Measurements from ENCODE around the gene TMEM200B. TPM values are rescaled to one million over a fixed set of nuclear protein-coding genes. Genes with fewer than 3 reads are reported as not detected.

TMEM200B gene
- total RNA-seq, result not detected

DNA sequence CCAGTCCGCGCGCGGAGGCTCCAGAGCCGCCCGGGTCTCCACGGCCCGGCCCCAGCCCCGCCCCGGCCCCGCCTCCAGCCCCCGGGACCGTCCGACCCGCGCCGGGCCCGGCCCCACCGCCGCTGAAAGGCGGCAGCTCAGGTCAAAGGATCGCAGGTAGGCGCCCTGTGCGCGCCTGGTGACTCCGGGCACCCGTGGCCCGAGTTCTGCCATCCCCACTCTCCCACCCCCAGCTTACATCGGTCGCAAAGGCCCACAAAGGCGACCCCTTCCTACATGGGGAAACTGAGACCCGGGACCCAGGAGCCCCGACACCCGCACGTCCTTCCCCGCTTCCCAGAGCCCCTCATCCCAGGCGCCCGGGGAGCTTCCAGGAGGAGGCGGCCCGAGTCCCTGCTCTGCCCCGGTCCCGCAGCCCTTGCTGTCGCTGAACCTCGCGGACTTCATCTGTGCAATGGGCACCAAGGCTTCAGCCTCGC is at the start of gene TMEM200B:
TMEM200B (minus strand) TSS at position 17 of the 479 bp plus-strand sequence. CDS start 2,075 bp downstream, outside the sequence.
- no peak for DNase-seq
- Mint-ChIP-seq H3K27ac (no peak within 1 kb of the TSS), H3K4me1 (ENCODE audit: low read depth) (peaks cover 10% of the 10 kb centered on the region), H3K4me3 (peak within 1 kb of the TSS; percentile 69), H3K27me3 (ENCODE audit: low read depth) (peaks cover 24% of the 10 kb centered on the region), H3K36me3 (ENCODE audit: low read depth) (no peaks in the 10 kb centered on the region), H3K9me3 (ENCODE audit: insufficient read depth) (no peaks in the 10 kb centered on the region)
- POLR2A ChIA-PET, result interaction anchor here (3.2 kb wide), 1 partner anchor 58 kb away, joined by 16 read pairs; the partner anchor contains the start of gene SRSF4
- ATAC-seq, result peak; percentile 13
- CTCF ChIA-PET, result interaction anchor here (0.8 to 2.0 kb wide), 7 partner anchors 10 to 242 kb away, joined by 3 to 15 read pairs (median 4); no protein-coding TSS in a partner anchor

DNA sequence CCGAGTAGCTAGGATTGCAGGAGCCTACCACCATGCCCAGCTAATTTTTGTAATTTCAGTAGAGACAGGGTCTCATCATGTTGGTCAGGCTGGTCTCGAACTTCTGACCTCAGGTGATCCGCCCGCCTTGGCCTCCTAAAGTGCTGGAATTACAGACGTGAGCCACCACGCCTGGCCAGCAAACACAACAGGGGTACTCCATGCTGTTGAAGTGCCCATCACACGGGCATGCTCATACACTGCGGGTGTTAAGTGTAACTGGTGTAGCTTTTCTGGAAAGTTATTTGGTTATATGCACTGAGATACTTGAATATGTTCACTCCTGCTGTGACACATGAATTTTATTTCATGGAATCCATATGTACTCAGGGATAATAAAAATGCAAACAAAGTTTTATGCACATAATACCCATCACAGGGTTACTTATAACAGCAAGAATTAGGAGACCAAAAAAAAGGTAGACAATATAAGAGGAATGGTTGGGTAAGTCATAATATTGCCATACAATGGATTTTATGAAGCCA is 48.8 kb upstream of the TMEM200B start:
- CTCF ChIA-PET, result interaction anchor here (1.3 to 3.9 kb wide), 2 partner anchors 8 to 24 kb away, joined by 3 to 41 read pairs; partner anchors contain the start of gene SRSF4
- POLR2A ChIA-PET, result no interaction called here
- Mint-ChIP-seq H3K4me3 (no peak overlapping the region), H3K9me3 (ENCODE audit: insufficient read depth) (no peaks in the 10 kb centered on the region), H3K27me3 (ENCODE audit: low read depth) (no peaks in the 10 kb centered on the region), H3K4me1 (ENCODE audit: low read depth) (peaks cover 60% of the 10 kb centered on the region), H3K27ac (peak overlapping the region; percentile 34), H3K36me3 (ENCODE audit: low read depth) (peaks cover 56% of the 10 kb centered on the region)
- no peak for DNase-seq
- ATAC-seq, result no peak

DNA sequence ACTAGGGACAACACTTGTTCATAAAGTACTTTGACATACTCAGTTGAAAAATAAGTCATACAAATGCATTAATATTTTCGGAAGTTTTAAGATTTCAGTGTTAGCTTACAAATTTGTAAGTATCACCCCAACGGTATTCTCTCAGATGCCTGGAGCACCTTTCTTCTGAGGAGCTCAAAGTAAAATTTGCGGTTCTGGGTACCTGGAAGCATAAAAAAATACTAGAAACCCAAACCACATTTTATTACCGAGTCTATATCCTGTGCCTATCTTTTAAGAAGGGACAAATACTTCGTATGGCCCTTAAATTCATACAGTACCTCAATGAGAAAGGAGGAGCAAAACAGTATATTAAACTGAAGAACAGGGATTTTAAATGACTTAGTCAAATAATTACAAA is 47.8 kb upstream of the TMEM200B start:
- CTCF ChIA-PET, result interaction anchor here (0.9 to 3.9 kb wide), 7 partner anchors 9 to 387 kb away, joined by 3 to 41 read pairs (median 6); partner anchors contain the start of gene SRSF4
- POLR2A ChIA-PET, result interaction anchor here (0.8 to 2.6 kb wide), 2 partner anchors 10 to 287 kb away, joined by 4 to 46 read pairs; partner anchors contain the start of gene SRSF4
- Mint-ChIP-seq H3K9me3 (ENCODE audit: insufficient read depth) (no peaks in the 10 kb centered on the region), H3K36me3 (ENCODE audit: low read depth) (peaks cover 58% of the 10 kb centered on the region), H3K4me1 (ENCODE audit: low read depth) (peaks cover 62% of the 10 kb centered on the region), H3K27me3 (ENCODE audit: low read depth) (no peaks in the 10 kb centered on the region), H3K27ac (peak overlapping the region; percentile 71), H3K4me3 (peak overlapping the region; percentile 52)
- peak; percentile 66 for ATAC-seq
- DNase-seq, result peak; percentile 30

DNA sequence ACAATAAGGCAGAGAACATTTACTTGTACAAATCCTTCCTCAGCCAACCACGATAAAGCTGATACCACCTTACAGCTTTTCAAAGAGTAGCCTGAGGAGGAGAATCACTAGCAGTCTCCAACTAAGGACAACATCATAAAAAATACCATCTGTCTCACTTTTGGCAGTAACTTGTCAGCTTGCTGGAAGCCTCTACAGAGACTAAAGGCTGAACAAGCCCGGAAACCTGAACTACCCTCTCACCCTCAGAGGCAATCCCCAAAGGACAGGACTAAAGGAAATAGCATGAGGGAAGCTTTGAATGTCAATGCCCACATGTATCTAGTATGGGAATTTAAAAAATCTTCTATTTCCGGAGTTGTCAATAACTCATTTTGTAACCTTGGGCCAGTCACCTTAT is 47.4 kb upstream of the TMEM200B start:
- H3K36me3 Mint-ChIP-seq (ENCODE audit: low read depth), result peaks cover 61% of the 10 kb centered on the region
- ChIA-PET POLR2A (interaction anchor here (0.8 to 2.6 kb wide), 2 partner anchors 10 to 286 kb away, joined by 4 to 46 read pairs; partner anchors contain the start of gene SRSF4), CTCF (interaction anchor here (0.9 to 3.9 kb wide), 7 partner anchors 10 to 386 kb away, joined by 3 to 41 read pairs (median 6); partner anchors contain the start of gene SRSF4)
- ATAC-seq (no peak), DNase-seq (no peak)
- no peaks in the 10 kb centered on the region for H3K27me3 Mint-ChIP-seq (ENCODE audit: low read depth)
- H3K4me3 Mint-ChIP-seq, result peak overlapping the region; percentile 52
- no peaks in the 10 kb centered on the region for H3K9me3 Mint-ChIP-seq (ENCODE audit: insufficient read depth)
- H3K4me1 Mint-ChIP-seq (ENCODE audit: low read depth), result peaks cover 64% of the 10 kb centered on the region
- H3K27ac Mint-ChIP-seq, result peak overlapping the region; percentile 71

GRCh38 chr1:29169976-29170375 is 46.3 kb upstream of the TMEM200B start:
- DNase-seq (no peak), ATAC-seq (no peak)
- H3K4me1 Mint-ChIP-seq (ENCODE audit: low read depth), result peaks cover 75% of the 10 kb centered on the region
- peaks cover 72% of the 10 kb centered on the region for H3K36me3 Mint-ChIP-seq (ENCODE audit: low read depth)
- H3K27ac Mint-ChIP-seq, result peak overlapping the region; percentile 60
- CTCF ChIA-PET, result interaction anchor here (0.6 to 3.9 kb wide), 8 partner anchors 9 to 502 kb away, joined by 3 to 41 read pairs (median 6); partner anchors contain the start of gene SRSF4
- H3K27me3 Mint-ChIP-seq (ENCODE audit: low read depth), result no peaks in the 10 kb centered on the region
- POLR2A ChIA-PET, result interaction anchor here (0.6 to 2.6 kb wide), 3 partner anchors 11 to 588 kb away, joined by 3 to 46 read pairs (median 3); partner anchors contain the start of gene SRSF4
- no peaks in the 10 kb centered on the region for H3K9me3 Mint-ChIP-seq (ENCODE audit: insufficient read depth)
- H3K4me3 Mint-ChIP-seq, result no peak overlapping the region

DNA sequence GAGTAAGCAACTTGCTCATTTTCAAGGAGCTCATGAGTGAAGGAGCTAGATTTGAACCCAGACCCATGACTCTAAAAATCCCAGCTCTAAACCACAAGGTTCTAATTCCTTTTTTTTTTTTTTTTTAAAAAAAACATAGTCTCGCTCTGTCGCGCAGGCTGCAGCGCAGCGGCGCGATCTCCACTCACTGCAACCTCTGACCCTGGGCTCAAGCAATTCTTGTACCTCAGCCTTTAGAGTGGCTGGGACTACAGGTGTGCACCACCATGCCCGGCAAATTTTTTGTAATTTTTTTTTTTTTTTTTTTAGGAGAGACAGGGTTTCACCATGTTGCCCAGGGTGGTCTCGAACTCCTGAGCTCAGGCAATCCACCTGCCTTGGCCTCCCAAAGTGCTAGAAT is 44.2 kb upstream of the TMEM200B start:
- H3K27ac Mint-ChIP-seq, result no peak overlapping the region
- ChIA-PET CTCF (interaction anchor here (1.4 to 3.4 kb wide), 2 partner anchors 35 to 46 kb away, joined by 3 to 27 read pairs; no protein-coding TSS in a partner anchor), POLR2A (interaction anchor here (2.1 to 2.2 kb wide), 2 partner anchors 12 to 14 kb away, joined by 9 to 13 read pairs; partner anchors contain the start of gene SRSF4)
- peaks cover 85% of the 10 kb centered on the region for H3K4me1 Mint-ChIP-seq (ENCODE audit: low read depth)
- ATAC-seq (no peak), DNase-seq (no peak)
- no peaks in the 10 kb centered on the region for H3K9me3 Mint-ChIP-seq (ENCODE audit: insufficient read depth)
- no peaks in the 10 kb centered on the region for H3K27me3 Mint-ChIP-seq (ENCODE audit: low read depth)
- peaks cover 83% of the 10 kb centered on the region for H3K36me3 Mint-ChIP-seq (ENCODE audit: low read depth)
- H3K4me3 Mint-ChIP-seq, result no peak overlapping the region

- CTCF ChIA-PET, result interaction anchor here (1.3 to 3.4 kb wide), 6 partner anchors 11 to 289 kb away, joined by 3 to 27 read pairs (median 5); partner anchors contain the start of gene SRSF4
- H3K36me3 Mint-ChIP-seq (ENCODE audit: low read depth), result peaks cover 75% of the 10 kb centered on the region
- POLR2A ChIA-PET, result interaction anchor here (0.9 to 2.2 kb wide), 4 partner anchors 9 to 523 kb away, joined by 3 to 13 read pairs (median 6); partner anchors contain the start of genes SRSF4 and TAF12
- peak overlapping the region; percentile 46 for H3K27ac Mint-ChIP-seq
- peaks cover 79% of the 10 kb centered on the region for H3K4me1 Mint-ChIP-seq (ENCODE audit: low read depth)
- H3K27me3 Mint-ChIP-seq (ENCODE audit: low read depth), result no peaks in the 10 kb centered on the region
- H3K9me3 Mint-ChIP-seq (ENCODE audit: insufficient read depth), result no peaks in the 10 kb centered on the region
- DNase-seq (peak; percentile 36), ATAC-seq (peak; percentile 73)
- no peak overlapping the region for H3K4me3 Mint-ChIP-seq
Observed at GRCh38 chr1:29166291-29166878, 42.7 kb upstream of the TMEM200B start.

DNA sequence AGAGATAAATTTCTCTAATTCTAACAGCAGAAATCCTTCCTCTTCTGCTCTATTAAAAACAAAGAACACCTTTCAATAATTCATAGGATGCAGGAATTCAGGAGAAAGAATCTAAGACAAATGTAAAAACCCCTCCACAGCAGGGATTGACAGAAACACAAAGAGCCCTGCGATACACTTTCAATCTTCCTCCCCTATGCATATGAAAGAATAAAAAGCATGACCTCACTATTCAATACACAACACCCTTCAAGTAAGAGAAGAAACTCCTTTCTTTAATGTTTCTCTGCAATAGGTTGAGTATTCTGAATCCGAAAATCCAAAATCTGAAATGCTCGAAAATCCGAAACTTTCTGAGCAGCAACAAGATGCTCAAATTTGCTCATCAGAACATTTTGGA is 40.9 kb upstream of the TMEM200B start:
- Mint-ChIP-seq H3K36me3 (ENCODE audit: low read depth) (peaks cover 66% of the 10 kb centered on the region), H3K27me3 (ENCODE audit: low read depth) (no peaks in the 10 kb centered on the region), H3K4me3 (no peak overlapping the region), H3K27ac (no peak overlapping the region), H3K9me3 (ENCODE audit: insufficient read depth) (no peaks in the 10 kb centered on the region), H3K4me1 (ENCODE audit: low read depth) (peaks cover 71% of the 10 kb centered on the region)
- no peak for ATAC-seq
- POLR2A ChIA-PET, result interaction anchor here (1.0 kb wide), 1 partner anchor 17 kb away, joined by 4 read pairs; the partner anchor contains the start of gene SRSF4
- DNase-seq, result no peak
- CTCF ChIA-PET, result interaction anchor here (1.0 to 3.4 kb wide), 2 partner anchors 38 kb away, joined by 3 to 27 read pairs; no protein-coding TSS in a partner anchor

- no peak overlapping the region for H3K4me3 Mint-ChIP-seq
- H3K4me1 Mint-ChIP-seq (ENCODE audit: low read depth), result peaks cover 57% of the 10 kb centered on the region
- no peaks in the 10 kb centered on the region for H3K9me3 Mint-ChIP-seq (ENCODE audit: insufficient read depth)
- H3K36me3 Mint-ChIP-seq (ENCODE audit: low read depth), result peaks cover 70% of the 10 kb centered on the region
- POLR2A ChIA-PET, result interaction anchor here (1.3 kb wide), 1 partner anchor 18 kb away, joined by 4 read pairs; no protein-coding TSS in a partner anchor
- ATAC-seq, result no peak
- DNase-seq, result no peak
- no peak overlapping the region for H3K27ac Mint-ChIP-seq
- CTCF ChIA-PET, result interaction anchor here (2.9 kb wide), 1 partner anchor 8 kb away, joined by 8 read pairs; no protein-coding TSS in a partner anchor
- H3K27me3 Mint-ChIP-seq (ENCODE audit: low read depth), result no peaks in the 10 kb centered on the region
Observed at GRCh38 chr1:29162476-29163138, 38.9 kb upstream of the TMEM200B start.

GRCh38 chr1:29162025-29162424 is 38.3 kb upstream of the TMEM200B start:
- H3K27me3 Mint-ChIP-seq (ENCODE audit: low read depth), result no peaks in the 10 kb centered on the region
- H3K4me1 Mint-ChIP-seq (ENCODE audit: low read depth), result peaks cover 51% of the 10 kb centered on the region
- DNase-seq (no peak), ATAC-seq (no peak)
- H3K9me3 Mint-ChIP-seq (ENCODE audit: insufficient read depth), result no peaks in the 10 kb centered on the region
- POLR2A ChIA-PET, result interaction anchor here (1.3 kb wide), 1 partner anchor 18 kb away, joined by 4 read pairs; no protein-coding TSS in a partner anchor
- CTCF ChIA-PET, result interaction anchor here (2.9 kb wide), 1 partner anchor 9 kb away, joined by 8 read pairs; no protein-coding TSS in a partner anchor
- H3K4me3 Mint-ChIP-seq, result no peak overlapping the region
- peak overlapping the region; percentile 46 for H3K27ac Mint-ChIP-seq
- H3K36me3 Mint-ChIP-seq (ENCODE audit: low read depth), result peaks cover 69% of the 10 kb centered on the region

- no peak for DNase-seq
- Mint-ChIP-seq H3K4me3 (no peak overlapping the region), H3K27ac (no peak overlapping the region), H3K9me3 (ENCODE audit: insufficient read depth) (no peaks in the 10 kb centered on the region), H3K27me3 (ENCODE audit: low read depth) (no peaks in the 10 kb centered on the region), H3K4me1 (ENCODE audit: low read depth) (peaks cover 29% of the 10 kb centered on the region), H3K36me3 (ENCODE audit: low read depth) (peaks cover 65% of the 10 kb centered on the region)
- no peak for ATAC-seq
- ChIA-PET POLR2A (no interaction called here), CTCF (interaction anchor here (1.2 to 2.9 kb wide), 2 partner anchors 9 to 11 kb away, joined by 3 to 8 read pairs; no protein-coding TSS in a partner anchor)
Observed at GRCh38 chr1:29159773-29160172, 36.1 kb upstream of the TMEM200B start.
